Urinary bladder (tissue), 4 donors: ENCODE results near the gene TTC39A. TPM values are rescaled to one million over a fixed set of nuclear protein-coding genes. Genes with fewer than 3 reads are reported as not detected.

Source experiments
- DNase-seq: peaks from one replicate; pipeline ENCODE4 v3.0.0-alpha.2; 2015; ENCODE audit errors: extremely low spot score
- H3K27ac ChIP-seq: one replicate; pipeline ENCODE4 v1.5.1; 2013; ENCODE audit warnings: low read depth, mild to moderate bottlenecking, moderate library complexity
- H3K36me3 ChIP-seq: one replicate; pipeline ENCODE4 v1.6.1; 2013; ENCODE audit warnings: mild to moderate bottlenecking, moderate library complexity; ENCODE audit not compliant: insufficient read depth
- H3K4me1 ChIP-seq: one replicate; pipeline ENCODE4 v1.6.1; 2013; ENCODE audit warnings: mild to moderate bottlenecking, moderate library complexity; ENCODE audit not compliant: insufficient read depth
- H3K4me3 ChIP-seq: one replicate; pipeline ENCODE4 v1.5.1; 2013; ENCODE audit warnings: low read depth, low read length
- WGBS: extraction: QIAGEN DNeasy Blood & Tissue Kit; methylation state at CpG from one replicate; pipeline ENCODE4 v1.1.7; 2013; 5-methylcytosine and 5-hydroxymethylcytosine counted together
- polyA plus RNA-seq: library from polyadenylated mRNA; stranded (reverse); fragments of 200-250 nt; gene quantifications from one replicate; pipeline ENCODE4 v1.2.3, GENCODE V29; 2013
- total RNA-seq: library from RNA; depleted of rRNA; stranded (reverse); fragments of >200 nt; gene quantifications from one replicate; pipeline ENCODE4 v1.2.3, GENCODE V29; 2014
- donor health status: healthy with polysubstance abuse.
- donor health status: healthy.

The TTC39A gene
- total and polyA plus RNA-seq, 2 donors: 2.5 to 4.1 TPM

- WGBS: 49% methylated on average over 8 of the region's 8 CpGs
- no peak overlapping the region for H3K4me3 ChIP-seq
- H3K4me1 ChIP-seq: no peaks in the 10 kb centered on the region
- DNase-seq: no peak
- no peak overlapping the region for H3K27ac ChIP-seq
- H3K36me3 ChIP-seq: no peaks in the 10 kb centered on the region
Measured at GRCh38 chr1:51303751-51304251, 26.6 kb downstream of the TTC39A start.

- no peak for DNase-seq
- Histone ChIP-seq H3K4me3 (no peak overlapping the region), H3K4me1 (no peaks in the 10 kb centered on the region), H3K36me3 (no peaks in the 10 kb centered on the region), H3K27ac (no peak overlapping the region)
- 82% methylated on average over 6 of the region's 6 CpGs for WGBS
Measured at GRCh38 chr1:51303315-51303714, 27.0 kb downstream of the TTC39A start.

- 78% methylated on average over 7 of the region's 7 CpGs for WGBS
- Histone ChIP-seq H3K4me1 (no peaks in the 10 kb centered on the region), H3K27ac (no peak overlapping the region), H3K4me3 (no peak overlapping the region), H3K36me3 (no peaks in the 10 kb centered on the region)
- DNase-seq: no peak
Measured at GRCh38 chr1:51302746-51303145, 27.6 kb downstream of the TTC39A start.

GRCh38 chr1:51302270-51302669 lies 28.1 kb downstream of the TTC39A start:
- no peaks in the 10 kb centered on the region for H3K4me1 ChIP-seq
- 85% methylated on average over 10 of the region's 10 CpGs for WGBS
- no peak for DNase-seq
- H3K27ac ChIP-seq: no peak overlapping the region
- H3K4me3 ChIP-seq: no peak overlapping the region
- no peaks in the 10 kb centered on the region for H3K36me3 ChIP-seq

- H3K4me3 ChIP-seq: no peak overlapping the region
- 69% methylated on average over 3 of the region's 3 CpGs for WGBS
- no peak overlapping the region for H3K27ac ChIP-seq
- H3K36me3 ChIP-seq: no peaks in the 10 kb centered on the region
- no peak for DNase-seq
- H3K4me1 ChIP-seq: no peaks in the 10 kb centered on the region
Measured at GRCh38 chr1:51301844-51302162, 28.6 kb downstream of the TTC39A start.

- Histone ChIP-seq H3K27ac (no peak overlapping the region), H3K4me1 (no peaks in the 10 kb centered on the region), H3K36me3 (no peaks in the 10 kb centered on the region), H3K4me3 (no peak overlapping the region)
- no peak for DNase-seq
- 89% methylated on average over 10 of the region's 10 CpGs for WGBS
Measured at GRCh38 chr1:51301152-51301843, 29.1 kb downstream of the TTC39A start.

- 82% methylated on average over 6 of the region's 6 CpGs for WGBS
- DNase-seq: no peak
- Histone ChIP-seq H3K4me3 (no peak overlapping the region), H3K36me3 (no peaks in the 10 kb centered on the region), H3K27ac (no peak overlapping the region), H3K4me1 (no peaks in the 10 kb centered on the region)
Measured at GRCh38 chr1:51299981-51300670, 30.2 kb downstream of the TTC39A start.

GRCh38 chr1:51299185-51299885 lies 31.0 kb downstream of the TTC39A start:
- 95% methylated on average over 11 of the region's 11 CpGs for WGBS
- H3K36me3 ChIP-seq: no peaks in the 10 kb centered on the region
- H3K27ac ChIP-seq: no peak overlapping the region
- H3K4me3 ChIP-seq: no peak overlapping the region
- no peak for DNase-seq
- H3K4me1 ChIP-seq: no peaks in the 10 kb centered on the region

- WGBS: 89% methylated on average over 4 of the region's 4 CpGs
- no peak for DNase-seq
- Histone ChIP-seq H3K4me1 (no peaks in the 10 kb centered on the region), H3K36me3 (no peaks in the 10 kb centered on the region), H3K27ac (no peak overlapping the region), H3K4me3 (no peak overlapping the region)
Measured at GRCh38 chr1:51298322-51298705, 32.0 kb downstream of the TTC39A start.

GRCh38 chr1:51297401-51298321 lies 32.7 kb downstream of the TTC39A start:
- H3K4me1 ChIP-seq: no peaks in the 10 kb centered on the region
- H3K27ac ChIP-seq: no peak overlapping the region
- DNase-seq: no peak
- H3K4me3 ChIP-seq: no peak overlapping the region
- no peaks in the 10 kb centered on the region for H3K36me3 ChIP-seq
- 77% methylated on average over 25 of the region's 25 CpGs for WGBS

GRCh38 chr1:51296383-51297357 lies 33.7 kb downstream of the TTC39A start:
- Histone ChIP-seq H3K4me1 (no peaks in the 10 kb centered on the region), H3K36me3 (no peaks in the 10 kb centered on the region), H3K4me3 (peak overlapping the region; percentile 38), H3K27ac (no peak overlapping the region)
- WGBS: 22% methylated on average over 33 of the region's 33 CpGs
- no peak for DNase-seq

GRCh38 chr1:51295926-51296325 lies 34.4 kb downstream of the TTC39A start:
- Histone ChIP-seq H3K4me3 (no peak overlapping the region), H3K4me1 (no peaks in the 10 kb centered on the region), H3K27ac (no peak overlapping the region), H3K36me3 (no peaks in the 10 kb centered on the region)
- DNase-seq: no peak
- WGBS: 91% methylated on average over 17 of the region's 17 CpGs
